Measurements from ENCODE around the gene MIS18A. TPM values are rescaled to one million over a fixed set of nuclear protein-coding genes. Genes with fewer than 3 reads are reported as not detected.

MIS18A gene
- total RNA-seq, 1 experiment from 2014 or later = 27.5 TPM

DNA sequence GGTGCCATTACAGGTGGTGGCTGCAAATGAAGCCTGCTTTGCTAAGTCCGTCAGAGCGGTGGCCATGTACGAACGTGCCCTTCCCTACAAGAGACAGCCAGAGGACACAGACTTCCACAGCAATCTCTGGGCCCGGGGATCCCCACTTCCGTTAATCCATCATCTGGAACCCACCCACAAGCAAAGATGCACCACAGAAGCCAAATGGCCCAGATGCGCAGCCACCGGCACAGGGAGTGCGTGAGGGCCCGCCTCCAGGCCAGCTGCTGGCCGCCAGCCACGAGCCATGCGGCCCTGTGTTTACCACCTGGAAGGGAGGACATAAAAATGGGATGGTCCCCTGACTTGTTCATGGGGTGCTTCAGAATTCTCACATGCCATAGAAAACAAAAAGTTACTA is 41.9 kb upstream of the MIS18A start:
- no peaks in the 10 kb centered on the region for H3K27me3 Mint-ChIP-seq (ENCODE audit: insufficient read depth, unreplicated experiment)
- peaks cover 74% of the 10 kb centered on the region for H3K36me3 Mint-ChIP-seq (ENCODE audit: insufficient read depth, unreplicated experiment)
- no TSS peak for BruUV-seq (replicated peaks)
- Histone ChIP-seq H3K27me3 (replicated peaks; ENCODE audit: control insufficient read depth, insufficient read depth, low read length) (no peaks in the 10 kb centered on the region), H3K4me3 (ENCODE audit: low read depth, low read length) (no peak overlapping the region), H3K9me3 (no peaks in the 10 kb centered on the region), H3K36me3 (ENCODE audit: control insufficient read depth, insufficient read depth, low read length) (no peaks in the 10 kb centered on the region; the same call in none of the 2 replicates), H3K4me1 (peaks cover 6% of the 10 kb centered on the region; the same call in 1 of the 2 replicates)
- no peaks in the 10 kb centered on the region for H3K4me1 Mint-ChIP-seq (ENCODE audit: low read depth, unreplicated experiment)
- TF ChIP-seq, protein P1, sequence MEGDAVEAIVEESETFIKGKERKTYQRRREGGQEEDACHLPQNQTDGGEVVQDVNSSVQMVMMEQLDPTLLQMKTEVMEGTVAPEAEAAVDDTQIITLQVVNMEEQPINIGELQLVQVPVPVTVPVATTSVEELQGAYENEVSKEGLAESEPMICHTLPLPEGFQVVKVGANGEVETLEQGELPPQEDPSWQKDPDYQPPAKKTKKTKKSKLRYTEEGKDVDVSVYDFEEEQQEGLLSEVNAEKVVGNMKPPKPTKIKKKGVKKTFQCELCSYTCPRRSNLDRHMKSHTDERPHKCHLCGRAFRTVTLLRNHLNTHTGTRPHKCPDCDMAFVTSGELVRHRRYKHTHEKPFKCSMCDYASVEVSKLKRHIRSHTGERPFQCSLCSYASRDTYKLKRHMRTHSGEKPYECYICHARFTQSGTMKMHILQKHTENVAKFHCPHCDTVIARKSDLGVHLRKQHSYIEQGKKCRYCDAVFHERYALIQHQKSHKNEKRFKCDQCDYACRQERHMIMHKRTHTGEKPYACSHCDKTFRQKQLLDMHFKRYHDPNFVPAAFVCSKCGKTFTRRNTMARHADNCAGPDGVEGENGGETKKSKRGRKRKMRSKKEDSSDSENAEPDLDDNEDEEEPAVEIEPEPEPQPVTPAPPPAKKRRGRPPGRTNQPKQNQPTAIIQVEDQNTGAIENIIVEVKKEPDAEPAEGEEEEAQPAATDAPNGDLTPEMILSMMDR (IDR thresholded peaks at IDR 0.05; ENCODE audit: insufficient read depth in 1 of 2, low read depth in 1 of 2, low read length in 1 of 2, severe bottlenecking in 1 of 2, unreplicated experiment in 1 of 2) = no peak
- POLR2A ChIA-PET = no interaction called here
- DNase-seq = no peak
- no peak overlapping the region for H3K4me3 Mint-ChIP-seq (ENCODE audit: unreplicated experiment)
- intact Hi-C loops (cut with micrococcal nuclease; ENCODE audit: unreplicated experiment) = no loop called here
- no peaks in the 10 kb centered on the region for H3K9me3 Mint-ChIP-seq (ENCODE audit: unreplicated experiment)
- no peak overlapping the region for H3K27ac Mint-ChIP-seq (ENCODE audit: unreplicated experiment)
- CTCF ChIA-PET = no interaction called here

DNA sequence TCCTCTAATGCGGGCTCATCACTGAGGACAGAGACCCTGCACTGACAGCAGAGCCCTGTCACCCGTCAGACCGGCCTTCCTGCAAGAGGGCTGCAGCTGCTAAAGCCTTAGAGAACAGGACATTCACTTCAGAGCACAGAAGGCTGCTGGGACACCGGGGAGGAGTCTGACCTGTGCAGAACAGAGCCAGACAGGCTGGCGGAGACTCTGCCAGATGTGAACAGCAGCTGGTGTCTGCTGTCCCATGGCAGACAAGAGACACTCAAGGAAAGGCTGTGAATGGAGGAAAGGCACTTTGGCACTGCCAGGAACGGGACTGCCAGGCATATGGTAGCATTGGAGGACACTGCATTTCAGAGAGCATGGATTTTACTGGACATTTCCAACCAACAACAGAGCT is 41.2 kb upstream of the MIS18A start:
- H3K9me3 ChIP-seq = no peaks in the 10 kb centered on the region
- intact Hi-C loops (cut with micrococcal nuclease; ENCODE audit: unreplicated experiment) = no loop called here
- POLR2A ChIA-PET = no interaction called here
- peaks cover 68% of the 10 kb centered on the region for H3K36me3 Mint-ChIP-seq (ENCODE audit: insufficient read depth, unreplicated experiment)
- no peaks in the 10 kb centered on the region for H3K27me3 Mint-ChIP-seq (ENCODE audit: insufficient read depth, unreplicated experiment)
- H3K4me3 Mint-ChIP-seq (ENCODE audit: unreplicated experiment) = no peak overlapping the region
- H3K36me3 ChIP-seq (ENCODE audit: control insufficient read depth, insufficient read depth, low read length) = no peaks in the 10 kb centered on the region; the same call in none of the 2 replicates
- peaks cover 6% of the 10 kb centered on the region; the same call in 1 of the 2 replicates for H3K4me1 ChIP-seq
- no peak overlapping the region for H3K4me3 ChIP-seq (ENCODE audit: low read depth, low read length)
- CTCF ChIA-PET = no interaction called here
- TF ChIP-seq, protein P1 (IDR thresholded peaks at IDR 0.05; ENCODE audit: insufficient read depth in 1 of 2, low read depth in 1 of 2, low read length in 1 of 2, severe bottlenecking in 1 of 2, unreplicated experiment in 1 of 2) = no peak
- no peaks in the 10 kb centered on the region for H3K27me3 ChIP-seq (replicated peaks; ENCODE audit: control insufficient read depth, insufficient read depth, low read length)
- no peaks in the 10 kb centered on the region for H3K4me1 Mint-ChIP-seq (ENCODE audit: low read depth, unreplicated experiment)
- no peak overlapping the region for H3K27ac Mint-ChIP-seq (ENCODE audit: unreplicated experiment)
- DNase-seq = no peak
- no TSS peak for BruUV-seq (replicated peaks)
- H3K9me3 Mint-ChIP-seq (ENCODE audit: unreplicated experiment) = no peaks in the 10 kb centered on the region

DNA sequence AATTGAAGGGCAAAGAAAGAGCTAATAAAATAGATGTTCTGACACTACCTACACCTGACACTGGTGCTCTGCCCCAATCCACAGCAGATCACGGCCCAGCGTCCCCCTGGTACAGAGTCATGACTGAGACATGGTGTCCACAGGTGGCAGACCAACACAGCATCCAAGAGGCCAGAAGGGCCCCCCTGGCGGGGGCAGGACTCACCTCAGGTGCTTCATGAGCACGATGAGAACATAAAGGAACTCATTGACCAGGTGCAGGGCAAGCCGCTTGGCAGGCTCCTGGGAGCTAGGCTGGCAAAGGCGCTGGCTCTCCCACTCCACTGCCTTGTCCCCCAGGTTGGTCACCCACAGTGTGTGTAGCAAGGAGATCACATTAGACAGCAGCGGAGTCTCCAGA is 40.2 kb upstream of the MIS18A start:
- ChIA-PET POLR2A (no interaction called here), CTCF (no interaction called here)
- Mint-ChIP-seq H3K4me3 (ENCODE audit: unreplicated experiment) (no peak overlapping the region), H3K27me3 (ENCODE audit: insufficient read depth, unreplicated experiment) (no peaks in the 10 kb centered on the region), H3K27ac (ENCODE audit: unreplicated experiment) (no peak overlapping the region), H3K36me3 (ENCODE audit: insufficient read depth, unreplicated experiment) (peaks cover 67% of the 10 kb centered on the region), H3K9me3 (ENCODE audit: unreplicated experiment) (no peaks in the 10 kb centered on the region), H3K4me1 (ENCODE audit: low read depth, unreplicated experiment) (no peaks in the 10 kb centered on the region)
- Histone ChIP-seq H3K4me1 (peaks cover 6% of the 10 kb centered on the region; the same call in 1 of the 2 replicates), H3K27me3 (replicated peaks; ENCODE audit: control insufficient read depth, insufficient read depth, low read length) (no peaks in the 10 kb centered on the region), H3K4me3 (ENCODE audit: low read depth, low read length) (no peak overlapping the region), H3K9me3 (no peaks in the 10 kb centered on the region), H3K36me3 (ENCODE audit: control insufficient read depth, insufficient read depth, low read length) (no peaks in the 10 kb centered on the region; the same call in none of the 2 replicates)
- no TSS peak for BruUV-seq (replicated peaks)
- intact Hi-C loops (cut with micrococcal nuclease; ENCODE audit: unreplicated experiment) = no loop called here
- DNase-seq = no peak
- TF ChIP-seq, protein P1 (IDR thresholded peaks at IDR 0.05; ENCODE audit: insufficient read depth in 1 of 2, low read depth in 1 of 2, low read length in 1 of 2, severe bottlenecking in 1 of 2, unreplicated experiment in 1 of 2) = no peak

Data from Caco-2 (cell line).